ENCODE results near the gene CLDN5.

DNA sequence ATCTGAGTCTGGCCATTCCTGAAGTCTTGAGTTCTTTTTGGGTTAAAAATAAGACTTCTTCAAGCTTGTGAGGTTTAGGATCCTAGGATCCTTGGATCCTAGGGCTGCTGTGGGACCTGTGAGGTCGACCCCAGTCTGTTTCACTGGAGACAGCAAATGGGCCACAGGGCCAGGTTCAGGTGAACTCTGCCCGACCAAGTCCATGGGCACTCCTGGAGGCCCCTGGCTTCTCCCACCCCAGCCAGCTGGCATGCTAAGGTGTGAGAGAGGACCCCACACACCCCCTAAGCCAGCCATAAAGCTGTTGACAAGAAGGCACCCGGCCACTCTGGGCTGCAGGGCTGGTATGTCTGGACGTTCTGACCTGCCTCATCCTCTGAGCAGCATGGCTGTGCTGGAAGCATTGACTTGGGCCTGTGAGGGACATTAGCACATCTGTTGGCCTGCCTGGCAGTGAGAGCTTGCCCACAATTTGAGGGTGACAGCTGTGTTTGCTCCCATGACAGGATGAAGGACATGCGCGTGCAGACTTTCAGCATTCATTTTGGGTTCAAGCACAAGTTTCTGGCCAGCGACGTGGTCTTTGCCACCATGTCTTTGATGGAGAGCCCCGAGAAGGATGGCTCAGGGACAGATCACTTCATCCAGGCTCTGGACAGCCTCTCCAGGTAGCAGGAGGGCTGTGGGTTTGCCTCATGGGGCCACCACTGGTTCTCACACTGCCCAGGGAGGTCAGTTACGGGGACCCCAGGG, 16.0 kb downstream of the CLDN5 start:
- TF ChIP-seq, protein P1, sequence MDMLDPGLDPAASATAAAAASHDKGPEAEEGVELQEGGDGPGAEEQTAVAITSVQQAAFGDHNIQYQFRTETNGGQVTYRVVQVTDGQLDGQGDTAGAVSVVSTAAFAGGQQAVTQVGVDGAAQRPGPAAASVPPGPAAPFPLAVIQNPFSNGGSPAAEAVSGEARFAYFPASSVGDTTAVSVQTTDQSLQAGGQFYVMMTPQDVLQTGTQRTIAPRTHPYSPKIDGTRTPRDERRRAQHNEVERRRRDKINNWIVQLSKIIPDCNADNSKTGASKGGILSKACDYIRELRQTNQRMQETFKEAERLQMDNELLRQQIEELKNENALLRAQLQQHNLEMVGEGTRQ (IDR thresholded peaks at IDR 0.05; ENCODE audit: low read depth, low read length), result no peak
- TF ChIP-seq POLR2A (IDR thresholded peaks at IDR 0.05; ENCODE audit: low read depth, low read length), result no peak
- TF ChIP-seq, protein P2, sequence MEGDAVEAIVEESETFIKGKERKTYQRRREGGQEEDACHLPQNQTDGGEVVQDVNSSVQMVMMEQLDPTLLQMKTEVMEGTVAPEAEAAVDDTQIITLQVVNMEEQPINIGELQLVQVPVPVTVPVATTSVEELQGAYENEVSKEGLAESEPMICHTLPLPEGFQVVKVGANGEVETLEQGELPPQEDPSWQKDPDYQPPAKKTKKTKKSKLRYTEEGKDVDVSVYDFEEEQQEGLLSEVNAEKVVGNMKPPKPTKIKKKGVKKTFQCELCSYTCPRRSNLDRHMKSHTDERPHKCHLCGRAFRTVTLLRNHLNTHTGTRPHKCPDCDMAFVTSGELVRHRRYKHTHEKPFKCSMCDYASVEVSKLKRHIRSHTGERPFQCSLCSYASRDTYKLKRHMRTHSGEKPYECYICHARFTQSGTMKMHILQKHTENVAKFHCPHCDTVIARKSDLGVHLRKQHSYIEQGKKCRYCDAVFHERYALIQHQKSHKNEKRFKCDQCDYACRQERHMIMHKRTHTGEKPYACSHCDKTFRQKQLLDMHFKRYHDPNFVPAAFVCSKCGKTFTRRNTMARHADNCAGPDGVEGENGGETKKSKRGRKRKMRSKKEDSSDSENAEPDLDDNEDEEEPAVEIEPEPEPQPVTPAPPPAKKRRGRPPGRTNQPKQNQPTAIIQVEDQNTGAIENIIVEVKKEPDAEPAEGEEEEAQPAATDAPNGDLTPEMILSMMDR (conservative IDR thresholded peaks at IDR 0.05; ENCODE audit: low read depth, low read length), result no peak
- TF ChIP-seq FOS (IDR thresholded peaks at IDR 0.05; ENCODE audit: low read depth, low read length), result no peak
- TF ChIP-seq, protein P3, sequence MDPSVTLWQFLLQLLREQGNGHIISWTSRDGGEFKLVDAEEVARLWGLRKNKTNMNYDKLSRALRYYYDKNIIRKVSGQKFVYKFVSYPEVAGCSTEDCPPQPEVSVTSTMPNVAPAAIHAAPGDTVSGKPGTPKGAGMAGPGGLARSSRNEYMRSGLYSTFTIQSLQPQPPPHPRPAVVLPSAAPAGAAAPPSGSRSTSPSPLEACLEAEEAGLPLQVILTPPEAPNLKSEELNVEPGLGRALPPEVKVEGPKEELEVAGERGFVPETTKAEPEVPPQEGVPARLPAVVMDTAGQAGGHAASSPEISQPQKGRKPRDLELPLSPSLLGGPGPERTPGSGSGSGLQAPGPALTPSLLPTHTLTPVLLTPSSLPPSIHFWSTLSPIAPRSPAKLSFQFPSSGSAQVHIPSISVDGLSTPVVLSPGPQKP (IDR thresholded peaks at IDR 0.05; ENCODE audit: borderline replicate concordance, low read depth, low read length), result no peak
- TF ChIP-seq RAD21 (IDR thresholded peaks at IDR 0.05; ENCODE audit: low read length), result no peak
